WERI-Rb-1 (cell line): ENCODE measurements around the gene TMEM170B.
A peak's percentile ranks its signal among the peaks of the same experiment; 100 is the strongest.

Experiments
- DNase-seq: peaks from one replicate; pipeline ENCODE4 v3.0.0-alpha.2; 2020
- H3K27ac ChIP-seq: fragments of 250-450 bp; sonication (Bioruptor Pico); 2 replicates; pipeline ENCODE4 v1.5.1; 2020; ENCODE audit warnings: mild to moderate bottlenecking, moderate library complexity
- H3K27me3 ChIP-seq: fragments of 250-450 bp; sonication (Bioruptor Pico); 2 replicates; pipeline ENCODE4 v1.5.1; 2021; ENCODE audit warnings: mild to moderate bottlenecking, low read depth, moderate library complexity; ENCODE audit not compliant: insufficient read depth, severe bottlenecking
- H3K36me3 ChIP-seq: fragments of 250-450 bp; sonication (Bioruptor Pico); 2 replicates; pipeline ENCODE4 v1.5.1; 2020; ENCODE audit warnings: mild to moderate bottlenecking, moderate library complexity
- H3K4me3 ChIP-seq: 2 replicates; pipeline ENCODE4 v1.5.1; 2011; ENCODE audit warnings: low read depth, mild to moderate bottlenecking, control low read depth, low read length
- H3K9me3 ChIP-seq: fragments of 250-450 bp; sonication (Bioruptor Pico); 2 replicates; pipeline ENCODE4 v1.5.1; 2021; ENCODE audit warnings: mild to moderate bottlenecking, moderate library complexity; ENCODE audit not compliant: severe bottlenecking
- TF ChIP-seq, protein P1 (sequence below): IDR thresholded peaks from 2 replicates; pipeline ENCODE4 v1.5.1; 2011; ENCODE audit warnings: low read depth, mild to moderate bottlenecking, control low read depth, inconsistent platforms, low read length

Gene TMEM170B

DNA sequence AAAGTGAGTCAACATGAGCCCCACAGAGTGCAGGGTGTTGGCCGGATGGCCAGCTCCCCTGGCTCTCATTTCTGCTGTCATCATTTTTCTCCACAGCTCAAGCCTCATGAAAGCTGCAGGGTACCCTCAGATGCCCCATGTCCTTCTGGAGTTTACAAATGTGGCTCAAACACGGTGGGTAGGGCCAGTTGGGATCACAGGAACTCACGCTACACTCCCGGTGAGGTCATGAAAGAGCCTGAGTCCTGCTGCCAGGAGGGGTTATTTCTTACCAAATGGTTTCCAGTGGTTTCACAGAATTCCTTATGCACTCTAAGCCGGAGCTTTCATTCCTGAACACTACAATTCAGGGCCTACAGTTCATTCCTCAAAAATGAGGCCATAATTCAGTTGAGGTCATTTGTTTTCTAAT is 78.7 kb downstream of the TMEM170B start:
- DNase-seq = no peak
- TF ChIP-seq, protein P1, sequence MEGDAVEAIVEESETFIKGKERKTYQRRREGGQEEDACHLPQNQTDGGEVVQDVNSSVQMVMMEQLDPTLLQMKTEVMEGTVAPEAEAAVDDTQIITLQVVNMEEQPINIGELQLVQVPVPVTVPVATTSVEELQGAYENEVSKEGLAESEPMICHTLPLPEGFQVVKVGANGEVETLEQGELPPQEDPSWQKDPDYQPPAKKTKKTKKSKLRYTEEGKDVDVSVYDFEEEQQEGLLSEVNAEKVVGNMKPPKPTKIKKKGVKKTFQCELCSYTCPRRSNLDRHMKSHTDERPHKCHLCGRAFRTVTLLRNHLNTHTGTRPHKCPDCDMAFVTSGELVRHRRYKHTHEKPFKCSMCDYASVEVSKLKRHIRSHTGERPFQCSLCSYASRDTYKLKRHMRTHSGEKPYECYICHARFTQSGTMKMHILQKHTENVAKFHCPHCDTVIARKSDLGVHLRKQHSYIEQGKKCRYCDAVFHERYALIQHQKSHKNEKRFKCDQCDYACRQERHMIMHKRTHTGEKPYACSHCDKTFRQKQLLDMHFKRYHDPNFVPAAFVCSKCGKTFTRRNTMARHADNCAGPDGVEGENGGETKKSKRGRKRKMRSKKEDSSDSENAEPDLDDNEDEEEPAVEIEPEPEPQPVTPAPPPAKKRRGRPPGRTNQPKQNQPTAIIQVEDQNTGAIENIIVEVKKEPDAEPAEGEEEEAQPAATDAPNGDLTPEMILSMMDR = no peak
- Histone ChIP-seq H3K4me3 (no peak overlapping the region), H3K9me3 (no peaks in the 10 kb centered on the region), H3K27ac (no peak overlapping the region), H3K36me3 (no peaks in the 10 kb centered on the region), H3K27me3 (no peaks in the 10 kb centered on the region)

DNA sequence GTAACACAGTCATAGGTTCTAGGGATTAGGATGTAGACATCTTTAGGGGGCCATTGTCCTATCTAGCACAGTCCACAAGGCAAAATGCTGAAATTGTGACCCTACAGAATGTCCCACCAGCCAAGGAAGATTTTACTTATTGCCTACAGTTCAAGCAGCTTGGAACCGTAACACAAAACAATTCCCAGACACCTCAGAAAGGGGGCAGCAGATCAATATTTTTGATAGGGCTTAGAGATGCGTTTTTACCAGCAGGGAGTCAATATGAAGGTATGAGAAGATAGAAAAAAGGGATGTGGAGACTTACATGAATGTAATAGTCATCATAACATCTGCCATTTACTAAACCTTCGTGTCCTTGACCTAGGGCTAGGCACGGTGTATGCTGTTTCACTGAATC is 81.0 kb downstream of the TMEM170B start:
- no peak overlapping the region for H3K27ac ChIP-seq
- no peaks in the 10 kb centered on the region for H3K36me3 ChIP-seq
- no peaks in the 10 kb centered on the region for H3K27me3 ChIP-seq
- TF ChIP-seq, protein P1 = 0 out of 2 replicates have a peak, but pooled peaks have one; percentile 19
- no peak overlapping the region for H3K4me3 ChIP-seq
- no peak for DNase-seq
- no peaks in the 10 kb centered on the region for H3K9me3 ChIP-seq

DNA sequence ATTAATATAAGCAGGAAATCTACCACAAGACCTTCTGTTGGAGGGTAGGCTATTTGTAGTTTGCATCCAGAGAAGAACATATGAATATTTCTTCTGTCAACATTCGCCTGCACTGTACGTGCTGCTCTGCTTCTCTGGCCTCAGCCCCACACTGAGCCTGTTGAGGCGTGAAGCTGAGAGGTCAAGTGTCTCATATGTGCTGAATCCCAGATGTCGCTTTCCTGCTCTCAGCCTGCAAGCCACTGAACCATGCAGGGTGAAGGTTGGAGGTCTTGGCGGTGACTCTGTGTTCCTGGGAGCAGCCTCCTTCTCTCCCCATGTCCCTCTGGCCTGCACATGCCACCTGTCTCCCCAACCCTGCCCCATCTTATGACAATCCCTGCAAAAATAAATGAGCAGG is 83.6 kb downstream of the TMEM170B start:
- TF ChIP-seq, protein P1 = no peak
- Histone ChIP-seq H3K27ac (no peak overlapping the region), H3K4me3 (no peak overlapping the region), H3K9me3 (peaks cover 3% of the 10 kb centered on the region), H3K27me3 (no peaks in the 10 kb centered on the region), H3K36me3 (no peaks in the 10 kb centered on the region)
- DNase-seq = peak; percentile 59

DNA sequence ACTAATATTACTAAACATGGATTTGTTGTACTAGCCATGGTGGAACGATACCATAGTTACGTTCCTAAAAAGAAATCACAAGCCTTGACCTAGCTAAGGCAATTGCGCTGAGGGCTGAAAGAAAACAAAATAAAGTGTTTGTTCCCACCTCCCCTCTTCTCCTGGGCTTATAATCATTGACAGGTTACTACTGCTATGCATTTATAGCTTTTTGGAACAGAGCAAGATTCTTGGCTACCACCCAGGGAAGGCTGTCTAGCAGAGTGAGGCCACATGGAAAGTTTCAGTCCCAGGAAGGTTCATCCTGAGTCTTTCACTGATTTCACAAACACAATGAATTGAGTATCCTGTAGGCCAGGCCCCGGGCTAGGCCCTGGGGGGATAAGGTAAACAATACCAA is 84.6 kb downstream of the TMEM170B start:
- Histone ChIP-seq H3K27me3 (no peaks in the 10 kb centered on the region), H3K36me3 (no peaks in the 10 kb centered on the region), H3K27ac (no peak overlapping the region), H3K9me3 (peaks cover 3% of the 10 kb centered on the region), H3K4me3 (no peak overlapping the region)
- TF ChIP-seq, protein P1 = no peak
- no peak for DNase-seq

- DNase-seq = no peak
- TF ChIP-seq, protein P1 = no peak
- Histone ChIP-seq H3K9me3 (peaks cover 3% of the 10 kb centered on the region), H3K4me3 (no peak overlapping the region), H3K27ac (no peak overlapping the region), H3K36me3 (no peaks in the 10 kb centered on the region), H3K27me3 (no peaks in the 10 kb centered on the region)
Observed at GRCh38 chr6:11623272-11623671, 85.7 kb downstream of the TMEM170B start.

- H3K27ac ChIP-seq = no peak overlapping the region
- no peak overlapping the region for H3K4me3 ChIP-seq
- no peaks in the 10 kb centered on the region for H3K27me3 ChIP-seq
- H3K36me3 ChIP-seq = no peaks in the 10 kb centered on the region
- TF ChIP-seq, protein P1 = no peak
- no peak for DNase-seq
- peaks cover 3% of the 10 kb centered on the region for H3K9me3 ChIP-seq
Observed at GRCh38 chr6:11625302-11625701, 87.8 kb downstream of the TMEM170B start.
